ENCODE data around the gene PALD1. TPM values are rescaled to one million over a fixed set of nuclear protein-coding genes. Genes with fewer than 3 reads are reported as not detected.
A peak's percentile ranks its signal among the peaks of the same experiment; 100 is the strongest.

PALD1 gene
- total RNA-seq = 10 to 100 TPM; 10.4 to 19.1 (median 12.8) TPM

- Histone ChIP-seq H3K27ac (replicated peaks in 1 of 4) (peak within 1 kb of the TSS; percentile 76 to 86 (median 82)), H3K36me3 (no peaks in the 10 kb centered on the region), H3K27me3 (no peaks in the 10 kb centered on the region), H3K4me1 (peaks cover 56 to 62% (median 59%) of the 10 kb centered on the region in 4 donors), H3K9me3 (no peaks in the 10 kb centered on the region), H3K4me3 (peak within 1 kb of the TSS; percentile 69 to 90 (median 76))
- 0% methylated on average over 3 of the region's 110 CpGs for WGBS
- no peak for DNase-seq (ENCODE audit: extremely low spot score)
- TF ChIP-seq POLR2A (IDR thresholded peaks at IDR 0.05; ENCODE audit: low read depth) (peak; percentile 16), EP300 (IDR thresholded peaks at IDR 0.05) (no peak), CTCF (IDR thresholded peaks at IDR 0.05) (peak in 2 of 3 experiments; percentile 42 to 49), POLR2AphosphoS5 (IDR thresholded peaks at IDR 0.05) (peak; percentile 27 to 48)
- intact Hi-C loops (cut with DNase I) = loop anchor here (5.0 kb wide), 1 partner anchor 34 kb away; no protein-coding TSS in a partner anchor
Observed at GRCh38 chr10:70478191-70479164, at the start of gene PALD1. PALD1 (plus strand) TSS chr10:70478767; CDS start chr10:70525952, 47,185 bp downstream.

GRCh38 chr10:70430493-70431445 is 47.8 kb upstream of the PALD1 start:
- H3K9me3 ChIP-seq = no peaks in the 10 kb centered on the region
- no peaks in the 10 kb centered on the region for H3K27me3 ChIP-seq
- peaks cover 36 to 57% (median 41%) of the 10 kb centered on the region in 4 donors for H3K4me1 ChIP-seq
- intact Hi-C loops (cut with DNase I) = no loop called here
- no peak for DNase-seq (ENCODE audit: extremely low spot score)
- WGBS = 19% methylated on average over 4 of the region's 6 CpGs
- H3K4me3 ChIP-seq = peak overlapping the region in 1 of 4 donors; percentile 0
- H3K27ac ChIP-seq (replicated peaks in 1 of 4) = peak overlapping the region; percentile 75 to 86 (median 80)
- TF ChIP-seq POLR2AphosphoS5 (IDR thresholded peaks at IDR 0.05) (peak; percentile 82), POLR2A (IDR thresholded peaks at IDR 0.05; ENCODE audit: low read depth) (no peak), EP300 (IDR thresholded peaks at IDR 0.05) (peak; percentile 50), CTCF (IDR thresholded peaks at IDR 0.05) (peak; percentile 40 to 64 (median 53))
- H3K36me3 ChIP-seq = peaks cover 14 to 47% (median 39%) of the 10 kb centered on the region in 4 donors

GRCh38 chr10:70432101-70432500 is 46.5 kb upstream of the PALD1 start:
- no peak for TF ChIP-seq CTCF (IDR thresholded peaks at IDR 0.05)
- TF ChIP-seq POLR2AphosphoS5 (IDR thresholded peaks at IDR 0.05) = peak in 1 of 2 donors; percentile 16
- Histone ChIP-seq H3K27me3 (no peaks in the 10 kb centered on the region), H3K4me3 (no peak overlapping the region), H3K27ac (replicated peaks in 1 of 4) (peak overlapping the region; percentile 75 to 86 (median 80)), H3K9me3 (no peaks in the 10 kb centered on the region), H3K4me1 (peaks cover 36 to 50% (median 41%) of the 10 kb centered on the region in 4 donors), H3K36me3 (peaks cover 6 to 36% (median 30%) of the 10 kb centered on the region in 4 donors)
- intact Hi-C loops (cut with DNase I) = no loop called here
- no peak for DNase-seq (ENCODE audit: extremely low spot score)
- 100% methylated on average over 1 of the region's 4 CpGs for WGBS

DNA sequence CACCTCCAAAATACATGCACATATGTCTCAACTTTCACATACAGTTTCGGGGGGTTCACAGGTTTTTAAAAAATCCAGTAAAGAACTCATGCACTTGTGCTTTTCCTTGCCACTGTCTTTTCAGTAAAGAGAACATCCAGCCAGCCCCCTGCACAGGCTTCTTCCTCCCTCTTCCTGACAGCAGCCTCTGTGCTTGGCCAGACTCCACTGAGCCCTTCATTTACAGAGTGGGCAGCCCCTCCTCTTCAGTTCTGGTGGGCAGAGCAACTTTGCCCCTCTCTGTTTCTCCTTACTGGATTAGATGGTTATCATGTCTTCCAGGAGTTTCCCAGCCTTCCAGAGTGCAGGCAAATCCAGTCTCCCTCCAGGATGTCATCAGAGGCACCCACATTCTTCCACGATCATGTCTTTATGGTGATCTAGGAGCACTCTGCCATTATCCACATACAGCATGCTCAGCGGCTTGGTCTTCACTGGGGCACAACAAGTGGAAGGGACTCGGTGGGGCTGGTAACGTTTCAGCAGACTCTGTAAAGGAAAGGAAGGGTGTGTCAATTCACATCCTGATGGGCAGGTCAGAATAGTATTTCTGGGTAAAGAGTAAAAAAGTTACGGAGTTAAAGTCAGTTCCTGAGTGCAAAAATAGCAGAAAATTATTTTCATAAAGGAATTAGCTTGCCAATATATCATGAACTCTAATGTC is 45.9 kb upstream of the PALD1 start:
- Histone ChIP-seq H3K27ac (replicated peaks in 1 of 4) (peak overlapping the region in 2 of 4 donors; percentile 82 to 86), H3K4me3 (no peak overlapping the region), H3K9me3 (no peaks in the 10 kb centered on the region), H3K4me1 (peaks cover 36 to 50% (median 41%) of the 10 kb centered on the region in 4 donors), H3K27me3 (no peaks in the 10 kb centered on the region), H3K36me3 (peaks cover 6 to 30% (median 25%) of the 10 kb centered on the region in 4 donors)
- no peak for TF ChIP-seq POLR2AphosphoS5 (IDR thresholded peaks at IDR 0.05)
- no peak for TF ChIP-seq POLR2A (IDR thresholded peaks at IDR 0.05; ENCODE audit: low read depth)
- WGBS = 79% methylated on average over 6 of the region's 6 CpGs
- no peak for DNase-seq (ENCODE audit: extremely low spot score)
- intact Hi-C loops (cut with DNase I) = no loop called here

Measured in esophagus muscularis mucosa (tissue), 4 donors.